Hindlimb muscle (tissue), 1 donor: Measurements from ENCODE around the gene AGFG1. TPM values are rescaled to one million over a fixed set of nuclear protein-coding genes. Genes with fewer than 3 reads are reported as not detected.

Experiments used
- DNase-seq: peaks from one replicate; pipeline ENCODE4 v3.0.0-alpha.2; 2013
- polyA plus RNA-seq: library from polyadenylated mRNA; unstranded; fragments of 120-200 nt; gene quantifications from one replicate; pipeline ENCODE4 v1.2.1, GENCODE V29; 2013; ENCODE audit not compliant: insufficient read length

The AGFG1 gene
- polyA plus RNA-seq, 1 donor = 50.0 TPM

DNA sequence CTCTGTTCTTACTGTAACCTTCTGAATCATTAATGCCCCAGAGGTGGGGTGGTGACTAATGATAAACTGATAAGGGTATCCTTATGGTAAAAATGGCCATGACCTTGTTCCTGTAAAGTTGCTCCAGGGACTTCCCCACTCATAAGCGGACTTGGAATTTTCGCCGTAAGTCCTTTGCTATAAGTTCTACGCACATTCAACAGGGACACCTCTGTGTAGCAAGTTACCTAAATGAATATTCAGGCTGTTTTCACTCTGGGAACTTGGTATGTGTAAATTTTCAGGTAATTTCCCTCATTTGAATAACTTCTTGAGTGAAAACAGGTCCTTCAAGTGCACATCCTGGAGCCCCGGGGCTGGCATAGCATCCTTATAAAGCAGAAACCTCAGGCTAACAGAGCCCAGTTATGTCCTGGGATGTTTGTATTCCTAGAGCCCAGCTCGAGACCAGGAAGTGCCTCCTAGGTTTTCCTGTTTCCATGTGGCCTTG is 9.4 kb upstream of the AGFG1 start:
- DNase-seq = no peak

DNA sequence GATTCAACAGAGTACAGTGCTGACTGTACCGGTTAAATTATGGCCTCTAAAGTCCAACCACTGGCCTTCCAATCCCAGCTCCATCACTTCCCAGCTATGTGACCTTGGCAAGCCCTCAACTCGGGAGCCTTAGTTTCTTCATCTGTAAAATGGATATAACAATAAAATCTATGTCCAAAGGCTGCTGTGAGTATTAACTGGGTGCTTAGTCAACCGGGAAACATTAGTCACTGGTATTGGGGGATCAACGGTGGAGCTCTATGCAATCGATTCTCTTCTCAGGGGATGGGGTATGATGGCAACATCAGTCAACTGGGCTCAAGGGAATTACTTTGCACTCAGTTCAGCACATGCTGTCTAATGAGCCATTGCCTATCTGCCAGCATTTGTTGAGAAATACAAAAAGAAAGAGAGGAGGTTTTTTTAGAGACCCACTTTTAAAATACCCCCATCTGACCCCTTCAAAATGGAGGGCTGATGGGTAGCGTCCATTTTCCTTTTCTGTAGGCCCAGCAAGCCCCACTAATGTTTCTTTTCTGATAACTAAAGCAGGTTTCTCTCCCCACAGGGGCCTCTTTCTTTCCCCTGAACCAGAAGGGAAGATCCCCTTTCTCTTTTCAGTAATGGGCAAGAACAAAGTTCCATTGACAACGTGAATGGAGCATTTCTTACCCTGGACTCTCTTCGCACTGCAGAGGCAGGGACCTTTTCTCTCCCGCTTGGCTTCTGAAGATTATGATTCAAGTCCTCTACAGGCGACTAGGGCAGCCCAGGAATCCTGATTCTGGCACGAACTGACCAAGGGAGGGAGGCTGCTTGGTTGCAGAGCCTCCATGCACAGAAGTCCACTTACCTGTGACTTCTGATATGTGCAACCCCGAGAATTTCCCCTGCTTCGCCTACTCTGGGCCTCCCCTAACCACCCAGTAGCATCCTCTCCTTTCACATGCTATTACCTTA is 8.7 kb upstream of the AGFG1 start:
- no peak for DNase-seq

DNA sequence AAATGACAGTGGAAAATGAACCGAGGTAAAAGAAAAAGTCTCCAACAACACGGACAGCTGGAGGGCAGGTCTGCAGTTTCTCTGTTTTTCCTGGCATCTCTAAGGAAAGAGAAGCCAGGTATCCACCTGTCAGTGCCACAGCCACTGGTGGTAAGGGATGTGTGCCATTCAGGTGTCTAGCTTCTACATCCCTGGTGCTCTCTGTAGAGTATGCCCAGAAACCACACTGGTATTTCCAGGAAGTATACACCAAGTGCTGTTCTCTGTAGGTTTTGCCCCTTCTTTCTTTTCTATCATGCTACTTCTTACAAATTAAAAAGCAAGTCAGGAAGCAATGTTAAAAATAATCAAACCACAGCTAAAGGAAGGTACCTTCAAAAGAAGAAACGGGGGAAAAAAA is 7.6 kb upstream of the AGFG1 start:
- no peak for DNase-seq

- no peak for DNase-seq
These were observed 7.1 kb upstream of the AGFG1 start for GRCh38 chr2:227464851-227465250.

- DNase-seq = no peak
These were observed 4.9 kb upstream of the AGFG1 start for GRCh38 chr2:227466887-227467600.

DNA sequence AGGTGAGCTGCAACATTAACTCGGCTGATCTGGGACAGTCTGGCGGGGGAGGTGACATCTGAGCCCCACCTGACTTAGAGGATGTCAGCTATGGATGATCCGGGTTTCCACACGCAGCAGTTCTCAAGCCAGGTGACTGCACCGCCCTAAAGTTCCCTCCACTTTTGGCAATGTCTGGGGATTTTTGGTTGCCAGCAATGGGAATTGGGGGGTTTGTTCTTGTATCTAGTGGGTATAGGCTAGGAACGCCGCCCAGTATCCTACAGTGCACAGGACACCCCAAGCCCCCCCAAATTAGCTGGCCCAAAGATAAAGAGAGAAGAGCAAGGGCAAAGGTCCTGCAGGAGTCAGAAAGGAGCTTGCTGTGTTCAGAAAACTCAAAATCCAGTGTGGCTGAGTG is 544 bp upstream of the AGFG1 start:
- DNase-seq = no peak

GRCh38 chr2:227472265-227473121 is 537 bp downstream of the AGFG1 start:
- peak; percentile 26 for DNase-seq

- no peak for DNase-seq
These were observed 1.1 kb downstream of the AGFG1 start for GRCh38 chr2:227473122-227473461.

GRCh38 chr2:227473806-227474205 is 1.9 kb downstream of the AGFG1 start:
- no peak for DNase-seq

- DNase-seq = no peak
These were observed 2.5 kb downstream of the AGFG1 start for GRCh38 chr2:227474410-227474809.

- no peak for DNase-seq
These were observed 5.3 kb downstream of the AGFG1 start for GRCh38 chr2:227477291-227477690.

GRCh38 chr2:227479865-227480475 is 8.0 kb downstream of the AGFG1 start:
- DNase-seq = no peak

GRCh38 chr2:227480528-227480927 is 8.6 kb downstream of the AGFG1 start:
- DNase-seq = no peak

DNA sequence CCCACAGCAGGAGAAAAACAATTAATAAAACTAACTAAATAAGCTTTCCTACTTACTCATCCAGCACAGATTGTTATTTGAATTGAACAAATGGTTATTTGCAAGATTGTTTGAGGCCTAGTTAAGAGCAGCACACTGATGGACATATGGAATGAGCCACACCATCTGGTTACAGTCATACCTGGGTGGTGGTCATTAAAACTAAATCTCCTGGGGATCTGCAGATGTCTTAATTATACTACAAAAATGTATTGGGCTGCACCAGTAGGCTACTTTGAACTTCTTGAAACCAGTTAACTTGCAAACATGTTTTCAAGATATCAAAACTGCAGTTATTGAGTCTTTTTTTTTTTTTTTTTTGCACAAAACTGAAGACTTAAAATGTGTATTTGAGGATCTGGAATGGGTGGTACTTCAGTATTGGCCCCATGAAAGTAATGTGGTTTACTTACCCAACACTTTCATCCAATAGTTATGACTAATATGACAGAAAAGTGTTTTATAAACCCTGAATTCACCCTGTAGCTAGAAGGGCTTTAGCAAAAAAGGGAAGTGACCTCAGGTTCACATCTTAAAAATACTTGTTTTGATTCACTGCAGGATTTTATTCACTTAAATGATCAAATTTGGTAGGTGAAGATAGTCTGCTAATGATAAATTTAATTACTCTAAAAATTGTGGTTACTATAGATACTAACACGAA is 10.8 kb downstream of the AGFG1 start:
- no peak for DNase-seq

DNA sequence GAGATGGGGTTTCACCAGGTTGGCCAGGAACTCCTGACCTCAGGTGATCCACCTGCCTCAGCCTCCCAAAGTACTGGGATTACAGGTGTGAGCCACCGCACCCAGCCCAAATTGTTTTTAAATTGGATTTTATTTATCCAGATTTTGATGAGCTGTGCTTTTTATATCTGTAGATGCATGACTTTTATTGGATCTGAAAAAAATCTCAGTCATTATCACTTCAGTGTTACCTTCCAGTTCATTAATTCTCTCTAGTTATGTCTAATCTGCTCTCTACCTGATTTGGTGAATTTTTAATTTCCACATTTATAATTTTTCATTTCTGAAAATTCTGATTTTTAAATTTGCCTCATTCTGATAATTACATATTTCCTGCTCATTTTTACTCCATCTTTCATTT is 13.5 kb downstream of the AGFG1 start:
- DNase-seq = no peak

GRCh38 chr2:227486688-227487087 is 14.7 kb downstream of the AGFG1 start:
- no peak for DNase-seq

- no peak for DNase-seq
These were observed 16.1 kb downstream of the AGFG1 start for GRCh38 chr2:227488045-227488444.

GRCh38 chr2:227491386-227491785 is 19.4 kb downstream of the AGFG1 start:
- DNase-seq = no peak

DNA sequence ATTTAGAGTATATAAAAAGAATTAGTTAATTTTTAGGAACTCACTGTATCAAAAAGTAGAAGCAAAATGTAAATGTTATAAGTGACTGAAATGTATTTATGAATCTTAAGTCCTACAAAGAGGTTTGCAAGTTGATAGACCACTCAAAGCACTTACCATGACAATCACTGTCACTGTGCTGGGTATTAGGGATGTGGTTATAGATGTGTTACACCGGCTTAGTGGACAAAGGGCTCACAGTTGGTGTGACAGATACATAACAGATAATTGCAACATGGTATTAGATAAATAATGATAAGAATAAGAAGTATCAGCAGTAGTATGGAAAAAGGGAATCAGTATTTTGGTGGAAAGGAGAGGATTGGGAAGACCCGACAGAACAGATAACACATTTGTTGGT is 21.6 kb downstream of the AGFG1 start:
- no peak for DNase-seq

DNA sequence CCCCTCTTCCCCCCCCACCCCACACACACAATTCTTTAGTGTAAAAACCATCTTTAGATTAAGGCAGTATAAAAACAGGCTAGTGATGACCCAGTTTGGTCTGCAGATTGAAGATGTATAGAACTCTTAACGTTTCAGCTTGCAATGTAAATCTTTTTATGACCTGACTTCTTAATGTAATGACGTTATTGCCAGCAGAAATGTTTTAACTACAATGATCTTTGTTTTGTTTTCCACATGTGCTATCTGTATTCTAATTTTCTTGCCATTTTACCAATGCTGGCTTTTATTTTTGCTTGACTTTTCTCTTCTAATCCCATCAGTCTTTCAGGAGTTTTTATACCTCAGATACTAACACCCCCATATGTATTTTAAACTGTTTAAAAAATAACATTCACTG is 25.2 kb downstream of the AGFG1 start:
- DNase-seq = no peak

GRCh38 chr2:227499627-227500300 is 27.8 kb downstream of the AGFG1 start:
- DNase-seq = no peak
